Esophagus (tissue), 2 donors: Measurements from ENCODE around the gene MIF. TPM values are rescaled to one million over a fixed set of nuclear protein-coding genes. Genes with fewer than 3 reads are reported as not detected.
A peak's percentile ranks its signal among the peaks of the same experiment; 100 is the strongest.

Experiments
- H3K27ac ChIP-seq, 2 donors: one replicate each; pipeline ENCODE4 v1.5.1; 2013; ENCODE audit warnings: low read depth in 2 of 2, mild to moderate bottlenecking in 2 of 2, inconsistent platforms in 1 of 2, low read length in 1 of 2, moderate library complexity in 1 of 2
- H3K27me3 ChIP-seq, 2 donors: one replicate each; pipeline ENCODE4 v1.6.1; 2013; ENCODE audit warnings: low read length in 2 of 2, control low read depth in 1 of 2, mild to moderate bottlenecking in 1 of 2; ENCODE audit not compliant: insufficient read depth in 2 of 2, control insufficient read depth in 1 of 2
- H3K36me3 ChIP-seq, 2 donors: one replicate each; pipeline ENCODE4 v1.6.1; 2013; ENCODE audit warnings: low read length in 1 of 2; ENCODE audit not compliant: control insufficient read depth in 2 of 2, insufficient read depth in 2 of 2
- H3K4me1 ChIP-seq, 2 donors: one replicate each; pipeline ENCODE4 v1.6.1; 2013; ENCODE audit warnings: low read length in 1 of 2; ENCODE audit not compliant: control insufficient read depth in 2 of 2, insufficient read depth in 2 of 2
- H3K4me3 ChIP-seq, 2 donors: one replicate each; pipeline ENCODE4 v1.5.1; 2013; ENCODE audit warnings: low read length in 2 of 2, mild to moderate bottlenecking in 2 of 2, low read depth in 1 of 2, moderate library complexity in 1 of 2
- H3K9me3 ChIP-seq, 2 donors: one replicate each; pipeline ENCODE4 v1.6.1; 2013; ENCODE audit warnings: mild to moderate bottlenecking in 2 of 2, low read depth in 1 of 2, low read length in 1 of 2, moderate library complexity in 1 of 2; ENCODE audit not compliant: control insufficient read depth in 2 of 2, insufficient read depth in 1 of 2
- WGBS, 2 donors: extraction: QIAGEN DNeasy Blood & Tissue Kit; methylation state at CpG; one replicate each; pipeline ENCODE4 v1.1.7; 2013; 5-methylcytosine and 5-hydroxymethylcytosine counted together
- polyA plus RNA-seq, 2 donors: library from polyadenylated mRNA; stranded (reverse); fragments of 200-250 nt; gene quantifications; one replicate each; pipeline ENCODE4 v1.2.3, GENCODE V29; 2013
- donor health status: healthy with polysubstance abuse.
- donor health status: Bipolar disorder and iron deficiency.

MIF gene
- polyA plus RNA-seq, 2 donors, result 706 to 1,271 TPM

DNA sequence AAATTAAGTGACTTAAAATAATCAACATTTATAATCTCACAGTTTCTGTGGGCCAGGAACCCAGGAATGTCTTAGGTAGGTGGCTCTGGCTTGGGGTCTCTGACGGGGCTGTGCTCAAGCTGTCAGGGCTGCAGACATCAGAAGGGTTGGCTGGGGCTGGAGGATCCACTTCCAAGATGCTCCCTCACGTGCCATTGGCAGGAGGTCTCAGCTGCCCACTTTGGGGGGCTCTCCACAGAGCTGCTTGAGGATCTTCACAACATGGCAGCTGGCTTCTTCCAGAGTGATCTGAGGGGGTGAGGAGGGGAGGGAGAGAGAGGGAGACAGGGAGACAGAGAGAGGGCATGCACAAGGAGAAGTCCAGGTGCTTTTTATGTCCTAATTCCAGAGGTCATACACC is 18.4 kb upstream of the MIF start:
- Histone ChIP-seq H3K27ac (no peak overlapping the region), H3K4me3 (no peak overlapping the region), H3K27me3 (no peaks in the 10 kb centered on the region), H3K36me3 (peaks cover 0 to 12% of the 10 kb centered on the region in 2 donors), H3K9me3 (no peaks in the 10 kb centered on the region), H3K4me1 (no peaks in the 10 kb centered on the region)
- 87 to 90% methylated on average over 2 of the region's 2 CpGs for WGBS, 2 donors

DNA sequence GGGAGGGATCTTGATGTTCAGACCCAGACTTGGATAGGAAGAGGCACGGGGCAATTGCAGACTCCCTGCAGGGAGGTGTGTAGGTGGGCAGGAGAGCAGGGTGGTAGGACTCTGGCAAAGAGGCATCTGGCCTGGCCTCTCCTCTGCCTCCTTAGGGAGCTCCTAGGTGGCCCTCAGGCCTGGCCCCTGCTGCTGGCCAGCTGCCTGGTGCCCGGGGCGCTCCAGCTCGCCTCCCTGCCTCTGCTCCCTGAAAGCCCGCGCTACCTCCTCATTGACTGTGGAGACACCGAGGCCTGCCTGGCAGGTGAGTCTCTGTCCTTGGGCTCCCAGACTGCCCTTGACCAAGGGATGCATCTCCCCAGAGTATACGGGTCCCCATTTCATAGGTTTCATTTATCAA is 16.6 kb upstream of the MIF start:
- H3K4me1 ChIP-seq, result no peaks in the 10 kb centered on the region
- H3K36me3 ChIP-seq, result peaks cover 0 to 12% of the 10 kb centered on the region in 2 donors
- no peak overlapping the region for H3K27ac ChIP-seq
- WGBS, 2 donors, result 96% methylated on average over 8 of the region's 8 CpGs
- no peak overlapping the region for H3K4me3 ChIP-seq
- H3K27me3 ChIP-seq, result no peaks in the 10 kb centered on the region
- no peaks in the 10 kb centered on the region for H3K9me3 ChIP-seq

DNA sequence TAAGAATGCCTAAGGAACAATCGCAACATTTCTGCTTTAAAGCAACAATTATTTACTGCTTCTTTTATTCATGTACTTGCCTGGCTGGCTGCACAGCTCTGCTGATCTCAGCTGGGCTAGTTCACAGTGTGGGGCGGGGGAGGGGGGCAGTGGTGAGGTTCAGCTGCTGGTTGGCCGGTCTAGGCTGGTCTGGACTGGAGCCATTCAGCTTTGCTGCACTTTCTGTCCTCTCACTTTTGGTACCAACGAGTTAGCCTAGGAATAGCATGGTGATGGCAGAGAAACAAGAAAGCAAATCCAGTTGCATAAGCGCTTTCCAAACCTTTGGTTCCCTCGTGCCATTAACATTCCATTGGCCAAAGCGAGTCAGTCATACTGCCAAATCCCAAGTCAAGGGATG is 16.0 kb upstream of the MIF start:
- no peaks in the 10 kb centered on the region for H3K27me3 ChIP-seq
- 87% methylated on average over 7 of the region's 7 CpGs for WGBS, 2 donors
- no peaks in the 10 kb centered on the region for H3K4me1 ChIP-seq
- H3K36me3 ChIP-seq, result peaks cover 0 to 12% of the 10 kb centered on the region in 2 donors
- no peak overlapping the region for H3K27ac ChIP-seq
- no peak overlapping the region for H3K4me3 ChIP-seq
- no peaks in the 10 kb centered on the region for H3K9me3 ChIP-seq

DNA sequence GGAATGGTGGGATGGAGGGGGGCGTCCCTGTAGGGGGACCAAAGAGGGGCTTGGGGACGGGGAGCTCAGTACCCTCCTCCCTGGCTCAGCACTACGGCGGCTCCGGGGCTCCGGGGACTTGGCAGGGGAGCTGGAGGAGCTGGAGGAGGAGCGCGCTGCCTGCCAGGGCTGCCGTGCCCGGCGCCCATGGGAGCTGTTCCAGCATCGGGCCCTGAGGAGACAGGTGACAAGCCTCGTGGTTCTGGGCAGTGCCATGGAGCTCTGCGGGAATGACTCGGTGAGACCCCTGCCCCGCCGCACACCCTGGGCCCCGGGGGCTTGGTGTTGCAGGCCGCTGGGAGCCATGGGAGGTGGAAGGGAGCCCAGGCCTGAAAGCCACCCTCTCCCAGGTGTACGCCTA is 11.8 kb upstream of the MIF start:
- H3K36me3 ChIP-seq, result peaks cover 0 to 3% of the 10 kb centered on the region in 2 donors
- WGBS, 2 donors, result 61 to 77% methylated on average over 20 of the region's 20 CpGs
- no peaks in the 10 kb centered on the region for H3K27me3 ChIP-seq
- no peaks in the 10 kb centered on the region for H3K9me3 ChIP-seq
- no peaks in the 10 kb centered on the region for H3K4me1 ChIP-seq
- no peak overlapping the region for H3K27ac ChIP-seq
- peak overlapping the region in 1 of 2 donors; percentile 18 for H3K4me3 ChIP-seq

DNA sequence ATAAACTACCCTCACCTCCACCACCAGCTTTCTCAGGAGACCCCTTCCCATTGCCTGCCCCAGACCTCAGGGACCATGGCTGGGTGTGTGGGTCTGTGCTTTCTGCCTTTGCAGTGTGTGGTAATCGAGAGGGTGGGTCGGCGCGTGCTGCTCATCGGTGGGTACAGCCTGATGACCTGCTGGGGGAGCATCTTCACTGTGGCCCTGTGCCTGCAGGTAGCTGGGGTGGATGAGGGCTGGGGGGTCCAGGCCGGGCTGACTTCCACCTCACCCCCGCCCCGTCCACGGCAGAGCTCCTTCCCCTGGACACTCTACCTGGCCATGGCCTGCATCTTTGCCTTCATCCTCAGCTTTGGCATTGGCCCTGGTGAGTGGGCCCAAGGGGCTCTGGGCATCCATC is 10.5 kb upstream of the MIF start:
- Histone ChIP-seq H3K4me1 (no peaks in the 10 kb centered on the region), H3K4me3 (no peak overlapping the region), H3K9me3 (no peaks in the 10 kb centered on the region), H3K36me3 (no peaks in the 10 kb centered on the region), H3K27me3 (no peaks in the 10 kb centered on the region), H3K27ac (no peak overlapping the region)
- 96% methylated on average over 9 of the region's 9 CpGs for WGBS, 2 donors

DNA sequence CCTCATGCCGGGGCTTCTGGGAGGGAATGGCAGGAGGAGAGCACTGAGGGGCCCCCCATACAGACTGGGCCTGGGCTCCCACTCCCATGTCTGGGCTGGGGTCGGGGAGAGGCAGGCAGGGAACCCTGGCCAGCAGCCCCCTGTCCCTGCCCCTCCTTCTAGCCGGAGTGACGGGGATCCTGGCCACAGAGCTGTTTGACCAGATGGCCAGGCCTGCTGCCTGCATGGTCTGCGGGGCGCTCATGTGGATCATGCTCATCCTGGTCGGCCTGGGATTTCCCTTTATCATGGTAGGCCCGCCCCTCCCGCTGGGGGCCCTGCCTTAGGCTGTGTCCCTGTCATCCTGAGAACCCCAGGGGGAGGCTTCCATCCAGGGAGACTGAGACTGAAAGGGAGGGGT is 10.0 kb upstream of the MIF start:
- Histone ChIP-seq H3K36me3 (no peaks in the 10 kb centered on the region), H3K9me3 (no peaks in the 10 kb centered on the region), H3K27ac (no peak overlapping the region), H3K4me3 (no peak overlapping the region), H3K4me1 (no peaks in the 10 kb centered on the region), H3K27me3 (no peaks in the 10 kb centered on the region)
- WGBS, 2 donors, result 94 to 95% methylated on average over 9 of the region's 9 CpGs

DNA sequence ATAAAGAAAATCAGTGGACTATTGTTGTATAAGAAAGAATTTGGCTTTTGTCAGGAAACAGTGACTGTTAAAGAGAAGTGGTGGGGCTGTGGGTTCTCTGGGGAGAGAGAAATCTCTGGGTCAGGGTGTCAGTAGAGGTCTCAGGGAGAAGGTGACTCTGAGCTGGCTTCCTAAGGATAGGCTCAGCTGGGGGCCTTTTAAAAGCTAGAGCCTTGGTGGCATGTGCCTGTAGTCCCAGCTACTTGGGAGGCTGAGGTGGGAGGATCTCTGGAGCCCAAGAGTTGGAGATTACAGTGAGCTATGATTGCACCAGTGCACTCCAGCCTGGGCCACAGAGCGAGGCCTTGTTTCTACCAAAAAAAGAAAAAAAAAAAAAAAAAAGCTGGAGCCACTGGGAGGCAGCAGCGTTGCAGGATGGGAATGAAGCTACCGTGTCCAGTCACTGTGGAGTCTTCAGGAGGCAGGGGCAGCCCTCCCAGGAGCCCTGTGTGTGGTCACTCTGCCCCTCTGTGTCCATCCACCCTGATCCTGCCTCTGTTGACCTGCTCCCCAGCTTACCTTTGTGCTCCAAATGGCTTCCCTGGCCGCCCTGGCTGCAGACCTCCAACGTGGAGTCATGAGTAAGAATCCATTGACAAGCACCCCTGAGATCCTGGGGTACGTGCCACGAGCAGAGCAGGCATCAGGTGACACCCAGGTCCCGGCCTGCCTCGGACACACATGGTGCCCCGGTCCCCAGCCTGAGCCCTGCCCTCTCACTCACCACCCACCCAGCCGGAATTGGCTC is 5.4 kb upstream of the MIF start:
- Histone ChIP-seq H3K4me1 (peaks cover 3 to 8% of the 10 kb centered on the region in 2 donors), H3K9me3 (no peaks in the 10 kb centered on the region), H3K27ac (peak overlapping the region in 1 of 2 donors; percentile 66), H3K27me3 (no peaks in the 10 kb centered on the region), H3K4me3 (no peak overlapping the region), H3K36me3 (no peaks in the 10 kb centered on the region)
- WGBS, 2 donors, result 70 to 76% methylated on average over 11 of the region's 11 CpGs

DNA sequence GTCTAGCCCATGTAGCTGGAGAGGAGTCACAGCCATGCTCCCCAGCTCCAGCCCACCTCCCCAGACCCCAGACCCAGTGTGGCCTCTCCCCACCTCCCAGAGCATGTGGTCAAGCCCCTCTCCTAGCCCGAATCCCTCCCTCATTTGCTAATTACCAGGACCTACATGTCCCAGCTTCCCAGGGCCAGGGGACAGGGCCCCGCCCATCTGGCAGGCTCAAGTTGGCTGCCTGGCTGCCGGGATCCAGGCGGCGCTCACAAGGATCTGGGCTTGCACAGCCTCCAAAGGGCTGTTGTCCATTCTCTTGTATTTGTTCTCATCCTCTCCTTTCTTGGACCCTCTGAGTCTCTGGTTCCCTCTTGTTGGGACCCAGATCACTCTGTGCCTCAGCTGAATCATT is 4.6 kb upstream of the MIF start:
- peaks cover 3 to 8% of the 10 kb centered on the region in 2 donors for H3K4me1 ChIP-seq
- H3K9me3 ChIP-seq, result no peaks in the 10 kb centered on the region
- H3K27ac ChIP-seq, result no peak overlapping the region
- no peaks in the 10 kb centered on the region for H3K27me3 ChIP-seq
- no peak overlapping the region for H3K4me3 ChIP-seq
- no peaks in the 10 kb centered on the region for H3K36me3 ChIP-seq
- WGBS, 2 donors, result 48 to 65% methylated on average over 5 of the region's 5 CpGs

DNA sequence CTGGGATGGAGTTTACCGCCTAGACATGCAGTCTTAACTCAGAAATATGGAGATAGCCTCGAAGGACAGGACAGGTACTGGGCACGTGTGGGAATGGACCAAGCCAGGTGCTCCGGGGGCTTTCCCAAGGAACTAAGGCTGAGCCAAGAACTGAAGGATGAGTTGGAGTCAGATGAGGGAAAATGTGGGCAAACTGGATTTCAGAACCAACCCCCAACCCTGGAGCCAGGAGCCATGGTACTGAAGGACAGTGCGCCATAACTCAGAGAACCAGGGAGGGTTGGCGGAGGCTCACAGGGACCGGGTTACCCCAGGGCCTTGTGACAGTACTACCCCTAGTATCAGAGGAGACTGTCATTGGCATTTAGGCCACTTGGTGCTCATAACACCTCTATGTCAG is 2.5 kb upstream of the MIF start:
- no peak overlapping the region for H3K27ac ChIP-seq
- no peaks in the 10 kb centered on the region for H3K27me3 ChIP-seq
- no peak overlapping the region for H3K4me3 ChIP-seq
- no peaks in the 10 kb centered on the region for H3K9me3 ChIP-seq
- H3K36me3 ChIP-seq, result peaks cover 0 to 9% of the 10 kb centered on the region in 2 donors
- 84 to 85% methylated on average over 7 of the region's 7 CpGs for WGBS, 2 donors
- peaks cover 11 to 14% of the 10 kb centered on the region in 2 donors for H3K4me1 ChIP-seq

DNA sequence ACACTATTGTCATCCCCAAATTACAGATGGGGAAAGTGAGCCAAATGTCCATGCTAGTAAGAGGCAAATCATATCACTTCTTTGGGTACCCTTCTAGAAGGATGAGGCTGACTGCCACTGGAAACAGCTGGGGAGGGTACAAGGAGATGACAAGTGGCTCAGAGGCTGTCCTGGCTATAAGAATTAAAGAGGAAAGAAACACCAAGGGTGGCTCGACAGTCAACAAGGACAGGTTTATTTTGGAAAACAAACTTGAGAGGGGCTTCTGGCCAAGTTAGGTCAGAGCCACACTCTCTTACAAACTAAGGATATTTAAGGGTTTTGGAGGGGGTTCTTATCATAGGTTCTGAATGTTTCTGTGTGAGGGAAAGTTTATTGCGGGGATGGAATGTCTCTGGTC is 2.1 kb upstream of the MIF start:
- H3K9me3 ChIP-seq, result no peaks in the 10 kb centered on the region
- peaks cover 0 to 13% of the 10 kb centered on the region in 2 donors for H3K36me3 ChIP-seq
- 91 to 100% methylated on average over 2 of the region's 2 CpGs for WGBS, 2 donors
- H3K27me3 ChIP-seq, result no peaks in the 10 kb centered on the region
- H3K4me1 ChIP-seq, result peaks cover 11 to 14% of the 10 kb centered on the region in 2 donors
- no peak overlapping the region for H3K27ac ChIP-seq
- no peak overlapping the region for H3K4me3 ChIP-seq
